DMS153 (cell line): Measurements from ENCODE around the gene TSBP1.
"Not testable (repeated sequence)": the region's sequence is repeated elsewhere in the genome, so short reads cannot be mapped to it uniquely, and the experiment has no call there.

Source experiments
- DNase-seq: peaks from one replicate; lab custom pipeline; 2025; lab: John Stamatoyannopoulos, UW

Gene TSBP1

DNA sequence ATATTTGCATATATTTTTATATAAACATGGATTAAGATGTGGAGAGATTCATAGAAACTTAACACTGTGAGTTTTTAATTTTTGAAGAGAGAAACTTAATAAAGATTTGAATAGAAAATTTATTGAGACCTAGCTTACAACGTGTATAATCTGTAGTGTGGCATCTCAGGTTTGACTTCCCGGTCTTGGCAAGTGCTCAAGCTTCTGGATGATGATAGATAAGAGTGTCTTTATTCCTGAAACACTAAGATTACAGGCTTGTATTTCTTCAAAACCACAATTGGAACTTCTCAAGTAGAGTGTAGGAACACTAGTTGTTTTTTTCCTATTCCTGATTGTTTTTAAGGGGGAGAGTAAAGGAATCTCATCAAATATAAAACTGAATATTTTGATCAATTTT is 83.3 kb downstream of the TSBP1 start:
- no peak for DNase-seq

DNA sequence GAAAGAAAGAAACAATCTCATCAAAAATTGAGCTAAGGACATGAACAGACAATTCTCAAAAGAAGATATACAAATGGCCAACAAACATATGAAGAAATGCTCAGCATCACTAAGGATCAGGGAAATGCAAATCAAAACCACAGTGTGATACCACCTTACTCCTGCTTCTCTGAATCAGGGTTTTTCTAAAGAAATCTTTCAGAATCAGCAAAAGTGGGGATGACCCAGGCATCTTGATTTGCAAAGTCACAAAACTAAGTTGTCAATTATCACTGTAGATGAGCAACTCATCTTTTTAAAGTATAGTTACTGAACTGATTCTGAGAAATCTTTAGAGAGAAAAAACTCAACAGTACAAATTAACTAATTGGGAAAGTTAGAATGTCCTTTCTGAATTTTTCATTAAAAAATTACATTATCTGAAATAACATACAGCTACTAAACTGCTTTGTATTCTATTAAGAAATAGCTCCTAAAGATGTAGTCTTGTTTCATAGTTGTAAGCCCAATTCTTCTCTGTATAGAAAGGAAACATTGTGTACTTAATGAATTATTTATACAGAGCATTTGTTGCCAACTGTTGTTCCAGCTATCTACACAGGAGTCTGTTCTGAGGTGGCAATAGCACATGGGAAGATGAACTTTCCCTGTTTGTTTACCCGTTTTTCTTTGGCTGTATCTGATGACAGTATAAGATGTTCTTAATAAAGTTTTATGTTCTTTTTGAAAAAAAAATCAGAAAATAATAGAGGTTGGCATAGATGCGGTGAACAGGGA is 97.7 kb downstream of the TSBP1 start:
- not testable (repeated sequence) for DNase-seq

DNA sequence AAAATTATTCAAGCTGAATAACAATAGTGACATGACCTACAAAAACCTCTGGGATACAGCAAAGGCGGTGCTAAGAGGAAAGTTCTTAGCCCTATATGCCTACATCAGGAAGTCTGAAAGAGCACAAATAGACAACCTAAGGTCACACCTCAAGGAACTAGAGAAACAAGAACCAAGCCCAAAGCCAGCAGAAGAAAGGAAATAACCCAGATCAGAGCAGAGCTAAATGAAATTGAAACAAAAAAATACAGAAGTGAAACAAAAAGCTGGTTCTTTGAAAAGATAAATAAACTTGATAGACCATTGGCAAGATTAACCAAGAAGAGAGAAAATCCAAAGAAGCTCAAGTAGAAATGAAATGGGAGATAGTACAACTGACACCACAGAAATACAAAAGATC is 100.3 kb downstream of the TSBP1 start:
- DNase-seq = no peak

DNA sequence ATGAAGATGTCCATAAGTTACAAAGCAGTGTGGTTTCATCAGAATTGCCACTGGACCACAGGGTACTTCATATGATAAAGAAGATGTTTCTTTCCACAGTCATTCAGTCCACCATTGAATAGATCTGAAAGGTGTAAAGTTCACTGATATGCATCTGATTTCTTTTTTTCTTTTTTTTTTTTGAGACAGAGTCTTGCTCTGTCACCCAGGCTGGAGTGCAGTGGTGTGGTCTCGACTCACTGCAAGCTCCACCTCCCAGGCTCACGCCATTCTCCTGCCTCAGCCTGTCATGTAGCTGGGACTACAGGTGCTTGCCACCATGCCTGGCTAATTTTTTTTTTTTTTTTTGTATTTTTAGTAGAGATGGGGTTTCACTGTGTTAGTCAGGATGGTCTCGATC is 103.2 kb downstream of the TSBP1 start:
- not testable (repeated sequence) for DNase-seq

DNA sequence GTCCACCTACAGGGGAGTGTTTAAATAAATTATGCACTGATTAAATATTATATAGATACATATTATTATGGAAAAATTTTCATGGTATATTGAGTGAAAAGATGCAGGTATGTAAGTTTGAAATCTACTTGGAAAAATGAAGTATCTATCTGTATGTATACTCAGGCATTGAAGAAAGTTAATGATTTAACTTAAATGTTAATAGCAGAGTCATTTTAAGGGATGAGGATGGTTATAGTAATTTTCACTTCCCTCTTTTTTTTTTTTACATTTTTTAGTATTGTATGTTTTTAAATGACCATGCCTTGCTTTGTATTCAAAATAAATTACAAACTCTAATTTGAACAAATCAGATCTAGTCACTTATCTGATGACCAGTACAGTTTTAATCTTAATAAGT is 104.7 kb downstream of the TSBP1 start:
- no peak for DNase-seq

DNA sequence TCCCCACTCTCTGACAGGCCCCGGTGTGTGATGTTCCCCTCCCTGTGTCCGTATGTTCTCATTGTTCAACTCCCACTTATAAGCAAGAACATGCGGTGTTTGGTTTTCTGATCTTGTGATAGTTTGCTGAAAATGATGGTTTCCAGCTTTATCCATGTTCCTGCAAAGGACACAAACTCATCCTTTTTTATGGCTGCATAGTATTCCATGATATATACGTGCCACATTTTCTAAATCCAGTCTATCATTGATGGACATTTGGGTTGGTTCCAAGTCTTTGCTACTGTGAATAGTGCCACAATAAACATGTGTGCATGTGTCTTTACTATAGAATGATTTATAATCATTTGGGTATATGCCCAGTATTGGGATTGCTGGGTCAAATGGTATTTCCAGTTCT is 114.4 kb downstream of the TSBP1 start:
- DNase-seq = not testable (repeated sequence)

DNA sequence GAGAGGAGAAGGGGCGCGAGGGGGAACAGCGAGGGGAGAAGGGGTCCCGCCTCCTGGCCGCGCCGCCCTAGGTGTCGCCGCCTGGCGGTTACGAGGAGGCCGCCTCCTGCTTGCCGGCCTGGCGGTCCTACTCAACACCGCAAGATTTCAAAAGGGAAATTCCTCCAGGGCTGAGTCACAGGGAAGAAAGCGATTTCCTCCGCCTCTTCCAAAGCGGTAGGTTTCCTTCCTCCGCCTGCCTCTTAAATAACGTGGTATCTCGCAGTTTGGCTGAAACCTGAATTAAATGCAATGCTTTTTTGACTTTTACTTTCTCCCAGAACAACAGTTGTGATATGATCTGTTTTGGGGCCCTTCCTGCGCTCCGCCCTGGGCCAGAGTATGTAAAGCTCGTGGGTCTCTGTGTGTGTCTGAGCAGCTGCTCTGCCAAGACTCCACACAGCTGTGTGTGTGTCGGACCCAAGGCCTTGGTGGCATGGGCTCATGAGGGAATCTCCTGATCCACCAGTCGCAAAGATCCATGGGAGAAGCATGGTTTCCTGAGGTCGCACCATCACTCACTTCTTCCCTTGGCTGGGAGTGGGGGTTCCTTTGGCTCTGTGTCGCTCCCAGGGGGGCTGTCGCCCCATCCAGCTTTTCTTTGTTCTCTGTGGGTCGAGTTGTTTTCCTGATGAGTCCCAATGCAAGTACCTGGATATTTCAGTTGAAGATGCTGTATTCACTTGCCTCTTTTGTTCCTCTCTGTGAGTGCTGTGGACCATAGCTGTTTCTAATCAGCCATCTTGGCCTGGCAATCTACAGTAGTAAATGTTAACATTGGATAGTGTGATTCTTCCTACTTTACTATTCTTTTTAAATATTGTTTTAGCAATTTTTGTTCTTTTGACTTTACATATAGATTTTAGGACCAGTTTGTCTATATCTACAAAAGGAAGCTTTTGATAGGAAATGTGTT is 116.2 kb downstream of the TSBP1 start:
- no peak for DNase-seq

DNA sequence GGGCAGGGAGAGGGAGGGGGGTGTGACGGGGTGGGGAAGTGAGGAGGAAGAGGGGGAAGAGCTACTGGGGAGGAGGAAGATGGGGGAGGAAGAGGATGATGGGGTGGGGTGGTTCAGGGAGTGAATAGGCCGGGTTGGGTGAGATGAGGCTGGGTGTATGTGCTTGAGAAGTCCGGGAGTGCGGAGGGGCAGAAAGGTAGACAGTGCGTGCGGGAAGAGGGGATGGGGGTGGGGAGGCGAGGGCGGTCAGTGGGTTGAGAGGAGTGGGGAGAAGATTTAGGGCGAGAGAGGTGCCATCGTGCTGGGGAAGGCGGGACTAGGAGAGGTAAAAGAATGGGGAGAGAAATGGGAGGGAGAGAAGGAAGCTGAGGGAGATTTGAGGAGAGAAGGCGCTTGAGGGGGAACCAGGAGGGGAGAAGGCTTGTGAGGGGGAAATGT is 116.9 kb downstream of the TSBP1 start:
- DNase-seq = no peak

DNA sequence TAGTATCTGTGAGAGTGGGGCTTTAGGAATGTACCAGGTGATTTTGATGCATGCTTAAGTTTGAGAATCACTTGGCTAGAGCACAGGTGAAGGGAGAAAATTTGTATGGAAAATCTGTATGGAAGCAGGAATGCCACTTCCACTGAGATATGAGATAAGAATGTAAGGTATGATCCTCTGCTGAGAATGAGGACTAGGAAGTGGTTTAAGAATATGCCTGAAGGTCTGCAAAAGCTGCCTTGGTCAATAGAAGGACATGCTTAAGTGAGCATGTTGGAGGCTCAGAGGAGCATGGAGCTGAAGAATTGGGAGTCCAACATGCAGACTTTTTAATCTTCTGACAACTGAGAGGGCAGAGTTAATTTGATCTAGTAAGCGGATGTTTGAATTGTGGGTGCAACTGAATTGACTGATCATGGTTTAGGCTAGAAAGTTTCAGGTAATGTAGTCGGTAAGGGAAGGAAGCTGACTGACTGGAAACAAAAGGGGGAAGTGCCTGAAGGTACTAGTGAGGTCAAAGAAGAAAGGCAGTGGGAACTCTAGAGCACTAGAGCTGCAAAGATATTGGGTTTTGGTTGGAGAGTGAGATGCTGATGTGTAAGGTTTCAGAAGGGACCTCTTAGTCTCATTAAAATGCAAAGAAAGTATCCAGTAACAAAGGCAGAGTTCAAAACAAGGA is 119.2 kb downstream of the TSBP1 start:
- no peak for DNase-seq

DNA sequence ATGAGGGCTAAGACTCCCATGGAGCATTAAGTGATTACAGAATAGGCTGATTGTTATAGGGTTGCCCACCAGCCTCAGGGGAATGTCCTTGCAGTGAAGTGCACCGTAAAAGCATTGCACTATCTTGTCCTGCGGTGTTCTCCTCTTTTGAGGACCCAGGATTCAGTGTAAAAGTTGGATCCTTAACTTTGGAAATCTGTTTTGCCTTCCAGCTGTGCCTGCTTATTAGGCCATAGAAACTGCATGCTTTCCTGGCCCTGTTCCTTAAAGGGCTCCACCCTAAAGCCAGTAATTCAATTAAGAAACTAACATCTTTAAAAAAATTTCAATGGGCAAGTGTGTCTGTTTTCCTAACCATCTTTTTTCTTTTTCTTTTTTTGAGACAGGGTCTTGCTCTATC is 122.4 kb downstream of the TSBP1 start:
- no peak for DNase-seq

DNA sequence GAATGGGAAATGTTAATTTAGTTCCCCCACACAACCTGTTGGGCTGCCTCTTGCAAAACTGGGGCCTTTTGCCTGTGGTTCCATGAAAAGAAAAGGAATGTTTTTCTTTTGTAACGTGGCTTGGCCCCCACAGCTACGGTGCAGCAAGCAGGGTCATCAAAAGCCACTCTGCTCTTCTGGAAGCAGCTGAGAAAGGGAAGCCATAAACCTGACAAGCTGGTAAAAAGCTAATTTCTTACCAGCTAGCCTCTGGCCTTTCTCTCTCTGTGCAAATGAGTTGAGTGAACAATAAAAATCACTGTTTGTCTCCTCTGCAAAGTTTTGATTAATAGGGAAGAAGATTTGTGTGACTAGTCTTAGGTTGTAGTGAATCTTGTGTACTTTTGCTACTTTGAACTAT is 124.3 kb downstream of the TSBP1 start:
- no peak for DNase-seq

DNA sequence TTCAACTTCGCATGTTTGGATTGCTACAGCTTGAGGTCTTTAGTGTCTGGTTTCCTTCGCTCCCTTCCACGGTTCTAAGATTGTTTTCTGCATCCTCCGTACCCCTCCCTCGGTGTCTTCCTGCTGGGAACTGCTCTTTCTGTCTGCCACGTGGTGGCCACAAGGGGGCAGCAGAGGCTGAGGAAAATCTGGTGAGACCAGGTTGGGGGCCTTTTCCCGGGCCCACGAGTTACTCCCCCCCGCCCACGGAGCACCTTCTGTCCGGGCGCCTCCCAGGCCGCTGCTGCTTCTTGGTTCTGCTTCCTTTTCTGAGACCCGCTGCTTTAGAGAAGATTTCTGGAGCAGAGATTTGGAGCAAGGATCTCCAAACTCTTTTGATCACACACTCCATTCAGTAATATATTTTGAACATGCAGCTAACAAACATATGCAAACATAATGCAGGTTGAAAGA is 126.7 kb downstream of the TSBP1 start:
- no peak for DNase-seq

DNA sequence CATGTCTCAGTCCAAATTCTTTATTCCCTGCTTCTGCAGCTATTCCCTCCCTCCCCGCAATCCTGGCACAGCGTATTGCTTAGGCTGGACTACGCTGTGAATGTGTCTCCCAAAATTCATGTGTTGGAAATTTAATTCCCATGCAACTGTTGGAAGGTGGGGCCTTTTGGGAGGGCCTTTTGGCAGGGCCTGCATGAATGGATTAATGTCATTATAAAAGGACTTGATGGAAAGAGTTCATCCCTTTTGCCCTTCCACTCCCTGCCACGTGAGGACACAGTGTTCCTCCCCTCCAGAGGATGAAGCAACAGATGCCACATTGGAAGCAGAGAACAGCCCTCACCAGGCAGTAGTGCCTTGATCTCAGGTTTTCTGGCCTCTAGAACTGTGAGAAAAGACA is 127.4 kb downstream of the TSBP1 start:
- DNase-seq = no peak
